HG02852 (cell line): ENCODE measurements around the gene SDF2.

Experiments used
- ATAC-seq: cut with Tn5 transposase; IDR thresholded peaks from one replicate; pipeline ENCODE4 v1.9.1; 2021; ENCODE audit warnings: mild to moderate bottlenecking, moderate library complexity; ENCODE audit not compliant: unreplicated experiment

Gene SDF2, protein sequence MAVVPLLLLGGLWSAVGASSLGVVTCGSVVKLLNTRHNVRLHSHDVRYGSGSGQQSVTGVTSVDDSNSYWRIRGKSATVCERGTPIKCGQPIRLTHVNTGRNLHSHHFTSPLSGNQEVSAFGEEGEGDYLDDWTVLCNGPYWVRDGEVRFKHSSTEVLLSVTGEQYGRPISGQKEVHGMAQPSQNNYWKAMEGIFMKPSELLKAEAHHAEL

DNA sequence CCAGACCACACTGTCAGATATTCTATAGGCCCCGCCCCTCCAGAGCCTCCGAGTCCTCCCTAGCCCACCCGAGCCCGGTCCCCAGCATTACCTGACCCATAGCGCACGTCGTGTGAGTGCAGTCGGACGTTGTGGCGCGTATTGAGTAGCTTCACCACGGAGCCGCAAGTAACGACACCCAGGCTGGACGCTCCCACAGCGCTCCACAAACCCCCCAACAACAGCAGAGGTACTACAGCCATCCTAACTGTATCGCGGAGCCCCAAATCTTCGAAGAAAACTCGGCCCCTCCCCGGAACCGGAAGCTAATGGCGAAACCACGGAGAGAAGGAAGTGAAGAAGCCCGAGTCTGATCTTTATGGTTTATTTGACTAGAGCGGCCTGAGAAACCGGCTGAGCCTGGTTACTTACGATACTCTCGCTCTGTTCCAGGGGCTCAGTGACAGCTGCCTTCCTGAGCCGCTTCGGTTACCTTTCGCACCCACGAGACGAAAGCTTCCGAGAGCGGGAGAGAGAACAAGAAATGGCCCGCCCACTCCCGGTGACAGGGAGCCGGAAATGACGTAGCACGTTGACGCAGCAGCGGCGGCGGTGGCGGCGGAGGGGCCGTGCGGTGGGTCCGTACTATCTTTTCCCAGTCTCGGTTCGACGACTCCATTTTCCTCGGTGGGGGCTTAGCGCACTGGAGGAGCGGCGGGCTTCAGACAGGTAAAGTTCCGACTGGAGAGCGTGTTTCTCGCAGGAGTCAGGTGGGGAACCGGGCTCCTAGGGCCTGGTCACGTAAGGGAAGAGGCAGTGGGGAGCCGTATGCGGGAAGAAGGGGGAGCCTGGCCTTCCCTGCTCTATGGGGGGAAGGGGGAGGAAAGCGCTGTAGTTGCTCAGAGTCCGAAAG, at the start of gene SDF2, which contains the start of gene SUPT6H:
TSS of gene SDF2 (minus strand) at position 272 of the 892 bp plus-strand sequence. CDS start at position 242, 30 bp downstream.
TSS of gene SUPT6H (plus strand) at position 571 of the 892 bp plus-strand sequence. CDS start 11,197 bp downstream, outside the sequence.
- ATAC-seq = peak; percentile 88

DNA sequence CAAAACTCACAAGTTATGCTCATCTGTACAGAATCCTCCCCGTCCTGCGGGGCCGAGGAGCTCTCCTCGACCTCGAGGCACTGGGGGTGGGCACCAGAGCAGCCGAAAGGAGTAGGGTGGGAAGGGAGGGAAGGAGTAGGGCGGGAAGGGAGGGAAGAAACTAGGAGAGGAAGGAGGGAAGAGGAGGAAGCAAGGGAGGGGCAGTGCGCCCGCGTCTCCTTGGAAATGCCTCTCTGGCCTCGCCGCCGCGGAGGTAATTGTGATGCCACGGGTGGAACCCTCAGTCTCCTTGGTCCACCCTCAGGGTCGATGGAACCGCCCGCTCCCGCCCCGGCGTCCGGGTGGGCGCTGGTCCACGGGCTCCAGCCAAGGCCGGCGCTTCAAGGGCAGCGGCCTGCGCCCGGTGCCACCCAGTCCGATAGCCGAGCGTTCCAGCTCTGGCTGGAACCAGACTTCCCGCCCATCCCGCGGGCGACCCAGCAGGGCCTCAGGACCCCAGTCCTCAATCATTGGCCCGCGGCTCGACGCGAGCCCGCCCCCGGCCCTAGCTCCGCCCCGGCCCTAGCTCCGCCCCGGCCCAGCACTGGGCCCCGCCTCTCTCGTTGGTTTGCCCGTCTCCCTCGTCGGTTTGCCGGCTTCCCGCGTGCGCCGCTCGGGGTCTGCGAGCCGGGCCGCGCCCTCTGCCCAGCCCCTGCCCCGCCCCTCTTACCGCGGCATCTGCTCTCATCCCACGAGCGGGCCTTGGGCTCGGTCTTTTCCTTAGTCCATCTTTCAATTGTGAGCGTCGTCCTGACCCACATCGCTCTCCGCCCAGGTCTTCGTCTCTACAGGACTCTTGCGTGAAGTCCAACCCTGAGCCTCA, 49.4 kb upstream of the SDF2 start:
- peak; percentile 78 for ATAC-seq

DNA sequence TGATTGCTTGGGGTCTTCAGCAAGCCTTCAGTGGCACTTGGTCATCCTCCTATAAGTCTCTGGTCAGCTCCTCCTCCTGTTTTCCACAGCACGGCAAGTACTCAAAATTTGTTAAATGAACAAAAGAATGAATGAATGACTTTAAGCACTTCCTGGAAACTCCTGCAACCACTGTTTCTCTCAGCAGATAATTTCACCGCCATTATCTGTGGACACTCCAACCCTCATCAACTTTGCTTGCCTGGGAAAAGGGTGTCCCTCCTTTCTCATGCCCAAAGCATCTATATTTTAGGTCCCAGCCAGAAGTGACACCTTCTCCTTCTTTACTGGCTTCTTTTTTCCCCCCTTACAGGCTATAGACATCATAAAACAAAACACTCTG, 45.6 kb upstream of the SDF2 start:
- no peak for ATAC-seq

DNA sequence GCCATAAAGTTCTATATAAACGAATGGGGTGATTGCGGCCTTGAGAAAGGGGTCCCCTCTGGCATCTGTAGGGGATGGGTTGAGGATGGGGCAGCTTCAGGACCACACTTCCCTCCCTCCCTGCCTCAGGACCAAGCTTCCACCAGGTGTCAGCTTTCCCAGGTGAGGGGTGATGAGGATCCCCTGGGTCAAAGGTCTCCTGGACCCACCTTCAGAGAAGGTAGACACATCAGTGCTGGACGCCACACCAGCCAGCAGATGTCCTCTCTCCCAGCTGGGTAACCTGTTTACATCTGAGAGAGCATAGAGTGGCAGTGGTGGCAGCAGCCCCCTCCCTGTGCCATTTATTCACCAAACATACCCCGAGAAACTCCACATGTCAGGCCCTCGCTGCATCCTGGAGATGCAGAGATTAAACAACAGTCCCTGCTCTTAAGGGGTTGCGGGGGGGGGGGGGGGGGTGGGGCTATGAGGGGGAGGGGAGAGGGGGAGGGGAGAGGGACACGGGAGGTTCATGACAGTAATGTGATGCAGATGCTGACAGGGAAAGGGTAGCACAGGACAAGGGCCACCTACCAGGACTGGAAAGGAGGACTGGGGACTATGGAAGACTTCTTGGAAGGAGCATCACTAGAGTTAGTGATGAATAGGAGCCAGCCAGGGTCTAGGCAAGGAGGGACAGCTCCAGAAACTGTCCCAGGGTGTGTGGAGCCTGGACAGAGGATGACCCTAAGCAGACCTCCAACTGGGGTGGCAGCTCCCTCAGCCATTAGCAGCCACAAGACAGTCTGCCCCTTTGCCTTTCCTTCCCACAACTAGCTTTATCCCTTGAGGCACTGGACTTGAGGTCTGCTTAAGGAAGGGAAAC, 45.0 kb upstream of the SDF2 start:
- no peak for ATAC-seq

DNA sequence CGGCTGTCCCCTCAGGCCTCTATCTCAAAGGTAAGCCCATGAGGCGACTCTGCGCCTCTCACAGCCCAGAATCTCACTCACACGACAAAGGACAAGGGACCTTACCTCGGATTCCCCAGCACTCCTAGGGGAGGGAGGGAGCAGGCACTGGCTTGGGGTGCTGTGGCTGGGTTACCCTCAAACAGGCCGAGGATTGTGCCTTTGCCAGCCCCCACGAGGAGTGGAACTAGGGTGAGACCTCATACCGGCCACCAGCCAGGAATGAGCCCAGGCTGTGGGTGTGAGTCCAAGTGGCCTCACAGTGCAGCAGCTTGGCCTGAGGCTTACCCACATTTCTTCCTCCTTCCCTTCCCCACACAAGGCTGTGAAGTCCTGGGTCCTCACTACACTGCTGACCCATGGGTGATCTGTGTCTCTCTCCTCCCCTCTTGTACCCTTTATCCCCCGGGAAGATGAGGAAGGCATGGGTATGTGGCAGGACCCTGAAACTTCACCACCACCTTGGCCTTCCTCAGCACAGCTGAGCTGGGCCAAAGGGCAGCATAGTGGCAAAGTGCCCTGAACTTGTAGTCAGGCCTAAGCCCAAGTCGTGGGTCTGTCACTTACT, 44.1 kb upstream of the SDF2 start:
- no peak for ATAC-seq

DNA sequence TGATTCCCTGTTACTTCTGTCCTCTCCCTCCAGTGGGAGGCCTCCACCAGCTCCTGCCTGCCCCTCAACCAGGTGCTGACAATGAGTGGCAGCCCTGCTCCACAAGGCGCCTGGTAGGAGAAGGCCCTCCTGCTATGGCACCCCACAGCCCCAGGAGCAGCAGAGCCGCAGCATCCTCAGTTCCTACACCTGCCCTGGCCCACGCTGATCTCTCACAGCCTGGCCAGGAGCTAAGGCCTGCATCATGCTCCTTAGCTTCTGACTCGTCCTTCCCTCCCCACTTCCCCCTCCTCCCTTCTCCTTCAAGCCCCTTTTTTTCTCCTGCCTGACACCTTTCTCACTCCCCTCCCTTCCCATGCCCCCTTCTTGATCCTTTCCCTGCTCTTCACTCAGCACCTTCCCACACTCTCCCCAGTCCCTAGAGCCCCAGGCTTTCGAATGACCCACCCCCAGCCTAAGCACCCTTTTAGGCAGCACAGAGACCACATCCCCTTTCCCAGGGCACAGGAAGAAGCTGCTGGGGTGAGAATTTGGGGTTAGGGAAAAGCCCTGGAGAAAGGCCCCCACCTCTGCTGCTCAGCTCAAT, 43.5 kb upstream of the SDF2 start:
- ATAC-seq = no peak

DNA sequence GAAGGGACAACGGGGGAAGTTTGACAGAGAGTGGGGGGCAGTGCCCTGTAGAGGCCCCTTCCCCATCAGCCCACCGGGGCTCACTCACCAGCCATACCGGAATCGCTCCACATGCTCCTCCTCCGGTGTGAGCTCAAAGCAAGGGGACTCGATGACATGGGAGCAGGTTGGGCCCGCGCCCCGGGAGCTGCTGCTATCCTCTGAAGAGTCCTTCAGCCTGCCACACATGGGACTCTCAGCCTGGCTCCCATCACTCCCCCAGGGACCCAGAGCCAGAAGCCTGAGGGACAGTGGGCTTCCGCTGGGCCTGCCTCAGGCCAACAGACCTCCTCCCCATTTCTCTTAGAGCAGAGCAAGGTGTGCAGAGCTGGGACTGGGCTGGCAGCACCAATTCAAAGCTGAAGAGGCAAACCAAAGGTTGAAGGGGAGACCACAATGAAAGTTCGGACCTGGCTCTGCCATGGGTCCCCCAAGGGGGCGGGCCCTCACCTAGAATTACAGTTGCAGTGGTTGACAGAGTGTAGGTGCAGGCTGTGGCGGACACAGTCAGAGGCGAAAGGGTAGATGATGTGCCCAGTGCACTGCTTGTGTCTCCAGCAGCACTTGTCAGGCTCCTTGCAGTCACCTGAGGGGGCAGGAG, 42.6 kb upstream of the SDF2 start:
- ATAC-seq = no peak

DNA sequence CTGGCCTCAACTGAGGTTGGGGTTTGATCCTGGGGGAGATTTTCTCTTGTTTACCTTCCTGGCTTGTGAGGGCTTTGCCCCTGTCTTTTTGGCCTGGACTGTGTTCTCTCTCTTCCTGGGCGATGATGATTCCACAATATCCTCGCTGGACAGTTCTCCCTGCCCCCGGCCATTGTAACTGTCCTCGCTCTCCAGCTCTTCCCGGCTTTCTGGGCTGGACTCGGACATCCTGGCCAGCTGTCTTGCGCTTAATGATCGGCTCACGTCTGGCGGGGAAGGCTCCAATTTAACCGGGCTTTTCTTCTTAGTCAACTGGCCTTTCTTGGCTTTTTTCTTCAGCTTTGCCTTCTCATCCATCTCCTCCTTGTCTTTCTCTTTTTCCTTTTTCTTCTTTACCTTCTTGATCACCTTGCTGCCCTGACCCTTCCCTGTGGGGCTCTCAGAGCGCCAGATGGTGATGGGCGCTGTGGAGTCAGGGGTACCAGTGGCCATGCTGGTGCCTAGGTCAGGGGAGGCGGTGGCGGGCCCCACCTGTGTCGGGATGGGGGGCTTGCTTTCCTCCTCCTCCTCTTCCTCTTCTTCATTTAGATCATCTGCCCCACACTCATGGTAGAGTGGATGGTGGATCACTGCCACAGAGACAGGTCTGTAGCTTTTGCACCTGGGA, 42.0 kb upstream of the SDF2 start:
- no peak for ATAC-seq

DNA sequence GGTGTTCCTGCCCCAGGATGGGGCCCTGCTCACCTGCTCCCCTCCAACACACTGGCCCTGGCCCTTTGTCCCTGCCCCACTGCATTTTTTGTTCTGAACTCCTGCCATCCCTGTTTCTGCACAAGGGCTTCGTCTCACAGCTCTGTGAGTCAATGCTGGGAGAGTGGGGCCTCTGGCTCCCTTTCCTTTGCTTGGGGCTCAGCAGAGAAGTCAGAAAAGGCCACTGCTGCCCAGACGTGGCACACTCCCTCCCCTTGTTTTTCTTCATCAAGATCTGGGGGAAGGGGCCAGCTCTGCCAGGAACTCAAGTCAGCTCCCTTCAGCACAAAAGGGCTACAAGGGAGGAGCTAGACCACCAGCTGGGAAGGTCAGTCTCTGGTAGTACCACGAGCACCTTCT, 41.0 kb upstream of the SDF2 start:
- ATAC-seq = no peak

DNA sequence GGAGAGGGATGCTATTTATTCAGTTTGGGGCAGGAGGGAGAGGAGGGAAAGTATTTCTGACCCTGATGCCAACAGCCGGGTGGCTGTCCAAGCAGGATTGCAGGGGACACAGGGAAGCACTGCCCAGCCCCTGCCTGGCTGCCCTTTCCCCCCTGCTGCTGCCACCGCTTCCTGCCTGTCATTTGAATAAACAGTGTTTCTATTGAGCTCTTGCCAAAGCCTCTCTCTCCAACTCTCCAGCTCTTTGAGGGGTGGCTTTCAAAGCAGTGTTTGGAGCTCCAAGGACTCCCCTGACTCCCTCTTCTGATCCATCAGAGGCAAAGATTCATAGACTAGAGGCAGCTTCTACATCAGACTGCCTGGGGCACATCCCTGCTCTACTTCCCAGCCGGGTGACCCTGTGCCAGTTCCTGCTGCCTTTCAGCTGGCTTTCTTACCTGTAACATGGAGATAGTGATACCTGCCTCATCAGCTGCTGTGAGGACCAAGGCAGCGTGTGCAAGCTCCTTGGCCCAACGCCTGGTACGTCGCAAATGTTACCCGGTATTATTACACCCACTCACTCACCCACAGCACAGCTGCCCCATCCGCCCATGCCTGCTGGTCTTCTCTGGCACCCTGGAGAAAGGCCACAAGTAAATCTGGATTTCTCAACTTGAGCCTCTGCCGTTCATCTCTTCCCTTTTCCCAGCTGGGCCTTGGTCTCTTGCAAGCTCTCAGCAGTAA, 40.5 kb upstream of the SDF2 start:
- ATAC-seq = no peak

DNA sequence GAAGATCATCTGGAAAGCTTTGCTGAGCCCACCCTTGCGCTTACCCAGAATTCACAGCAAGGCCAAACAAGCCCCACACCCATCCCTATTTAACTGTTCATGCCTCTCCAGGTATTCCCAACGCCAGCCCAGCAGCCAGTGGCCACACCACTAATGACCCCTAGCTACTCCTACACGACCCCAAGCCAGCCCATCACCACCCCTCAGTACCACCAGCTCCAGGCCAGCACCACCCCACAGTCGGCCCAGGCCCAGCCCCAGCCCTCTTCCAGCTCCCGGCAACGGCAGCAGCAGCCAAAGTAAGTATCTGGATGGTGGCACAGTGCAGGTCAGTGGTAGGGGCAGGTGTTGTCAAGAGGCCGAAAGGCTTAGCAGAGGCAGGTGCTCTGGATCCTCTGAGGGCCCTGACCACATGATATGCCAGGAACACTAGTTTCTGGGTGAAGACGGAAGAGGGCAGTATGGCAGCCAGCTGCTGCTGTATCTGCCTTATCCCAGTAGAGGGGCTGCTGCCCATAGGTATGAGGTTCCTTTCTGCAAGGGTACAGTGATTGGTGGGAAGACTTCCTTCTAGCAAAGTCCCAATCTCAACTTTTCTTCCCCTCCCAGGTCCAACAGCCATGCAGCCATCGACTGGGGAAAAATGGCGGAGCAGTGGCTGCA, 39.3 kb upstream of the SDF2 start:
- no peak for ATAC-seq

DNA sequence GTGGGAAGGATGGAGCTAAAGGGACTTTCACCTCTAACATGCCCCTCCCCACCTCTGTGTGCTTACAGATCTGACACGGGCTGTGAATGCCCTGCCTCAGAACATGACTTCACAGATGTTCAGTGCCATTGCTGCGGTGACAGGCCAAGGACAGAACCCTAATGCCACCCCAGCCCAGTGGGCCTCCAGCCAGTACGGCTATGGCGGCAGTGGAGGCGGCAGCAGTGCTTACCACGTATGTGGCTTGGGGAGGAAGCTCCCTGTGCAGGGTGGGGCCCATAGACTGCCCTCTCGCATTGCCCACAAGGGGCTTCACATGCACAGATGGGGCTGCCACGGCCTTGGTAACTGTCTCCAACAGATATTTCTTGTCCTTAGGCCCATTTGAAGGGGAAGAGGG, 38.6 kb upstream of the SDF2 start:
- ATAC-seq = no peak

DNA sequence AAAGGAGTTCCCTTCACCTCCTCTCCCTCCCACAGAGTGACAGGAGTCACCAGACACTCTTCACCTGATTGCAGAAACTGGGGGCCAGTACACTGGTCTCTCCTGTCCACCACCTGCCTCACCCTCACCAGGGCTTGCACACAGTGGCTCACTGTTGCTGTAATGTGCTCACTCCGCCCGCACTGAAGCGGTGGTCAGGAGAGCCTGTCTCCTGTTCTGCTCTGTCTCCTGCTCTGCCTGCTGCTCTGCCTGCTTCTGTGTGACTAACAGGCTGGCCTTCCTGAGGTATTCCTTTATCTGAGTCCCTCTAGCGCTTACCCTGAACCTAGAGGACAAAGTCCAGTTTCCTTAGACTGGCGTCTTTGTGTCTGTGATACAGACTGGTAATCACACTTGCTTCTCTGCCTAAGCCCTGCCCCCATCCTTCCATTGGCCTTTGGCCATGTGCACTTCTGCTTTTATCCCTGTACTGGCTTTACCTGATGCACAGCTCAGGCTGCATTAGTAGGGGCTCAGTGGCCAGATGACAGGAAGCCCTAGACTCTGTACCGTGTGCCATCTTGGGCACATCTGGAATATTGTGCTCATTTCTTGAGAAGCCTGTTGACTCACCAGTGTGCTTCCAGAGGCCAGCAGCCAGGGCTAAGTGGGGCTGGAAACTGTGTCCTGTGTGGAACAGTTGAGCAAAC, 36.7 kb upstream of the SDF2 start:
- ATAC-seq = no peak

DNA sequence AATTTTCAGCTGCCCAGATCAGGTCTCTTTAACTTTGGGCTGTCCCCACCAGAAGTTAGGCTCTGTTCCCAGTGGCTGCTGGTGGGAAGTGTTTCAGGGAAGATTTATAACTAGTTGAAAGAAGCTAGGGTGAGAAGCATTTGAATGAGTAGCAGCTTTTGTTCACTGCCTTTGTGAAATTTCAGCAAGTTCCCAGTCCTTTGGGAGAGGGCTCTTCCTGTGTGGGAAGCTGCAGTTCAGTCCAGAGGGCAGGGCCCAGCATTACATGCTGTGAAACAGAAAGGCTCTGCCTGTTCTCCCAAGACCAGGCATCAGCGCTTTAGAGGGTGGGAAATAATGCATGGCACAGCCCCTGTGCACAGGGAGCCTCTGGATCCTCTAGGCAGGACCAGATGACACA, 32.2 kb upstream of the SDF2 start:
- ATAC-seq = no peak

DNA sequence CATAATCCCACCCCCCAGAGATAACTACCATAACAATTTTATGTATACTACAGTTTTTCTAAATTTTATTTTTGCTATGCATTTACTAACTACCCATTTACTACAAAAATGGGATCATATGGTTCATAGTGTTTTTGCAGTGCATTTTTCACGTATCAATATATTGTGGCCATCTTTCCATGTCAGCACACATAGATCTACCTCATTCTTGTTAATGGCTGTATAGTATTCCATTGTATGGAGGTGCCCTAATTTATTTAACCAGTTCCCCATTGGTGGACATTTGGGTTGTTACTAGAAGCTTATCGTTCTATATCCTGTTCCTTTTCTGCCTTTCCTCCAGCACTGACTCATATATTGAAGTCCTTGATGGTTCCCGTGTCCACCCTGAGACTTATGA, 27.3 kb upstream of the SDF2 start:
- ATAC-seq = no peak

DNA sequence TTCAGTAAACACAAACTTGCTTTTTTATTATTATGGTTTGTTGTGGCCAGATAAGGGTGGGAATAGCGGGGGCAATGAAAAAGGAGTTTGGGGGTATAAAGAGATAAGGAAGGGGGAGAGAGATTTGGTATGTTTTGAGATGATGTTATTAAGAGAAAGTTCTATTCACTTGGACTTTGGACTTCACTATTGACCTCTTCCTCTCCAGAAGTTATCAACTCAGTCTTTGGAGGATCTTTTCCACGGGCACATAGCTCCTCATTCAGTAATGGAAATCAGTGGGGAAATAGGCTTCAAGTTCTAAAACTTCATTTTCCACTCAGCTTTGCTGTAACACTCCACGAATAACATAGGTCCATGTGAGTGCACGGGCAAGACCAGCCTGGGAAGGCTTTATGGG, 26.8 kb upstream of the SDF2 start:
- no peak for ATAC-seq

DNA sequence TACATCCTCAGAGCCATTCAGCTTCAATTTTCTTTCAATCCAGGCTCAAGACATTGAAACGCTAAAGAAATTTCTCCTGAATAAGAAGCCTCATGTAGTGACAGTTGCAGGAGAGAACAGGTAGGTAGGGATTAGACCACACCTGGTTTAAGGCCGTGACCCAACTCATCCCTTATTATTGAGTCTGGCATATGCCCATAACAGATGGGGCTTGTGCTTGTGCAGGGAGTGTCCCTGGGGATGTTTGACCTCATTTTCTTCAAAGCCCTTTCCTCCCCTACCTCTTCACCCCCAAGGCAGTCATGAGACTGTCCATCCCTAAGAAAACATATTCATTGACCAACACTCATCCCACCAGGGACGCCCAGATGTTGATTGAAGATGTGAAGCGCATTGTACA, 24.6 kb upstream of the SDF2 start:
- ATAC-seq = no peak
